C4-2B (cell line): Measurements from ENCODE around the gene GRIP1.

ENCODE experiments used
- H3K27ac ChIP-seq: fragments of 450-650 bp; 2 replicates; pipeline ENCODE4 v1.5.1; 2017
- ZFX ChIP-seq: fragments of 450-650 bp; IDR thresholded peaks from 2 replicates; pipeline ENCODE4 v1.6.1; 2017
- TF ChIP-seq, protein P1 (sequence below): fragments of 450-650 bp; conservative IDR thresholded peaks from 2 replicates; pipeline ENCODE4 v1.5.1; 2017; ENCODE audit warnings: mild to moderate bottlenecking

The GRIP1 gene

GRCh38 chr12:66496595-66496994 lies 182.3 kb downstream of the GRIP1 start:
- TF ChIP-seq, protein P1, sequence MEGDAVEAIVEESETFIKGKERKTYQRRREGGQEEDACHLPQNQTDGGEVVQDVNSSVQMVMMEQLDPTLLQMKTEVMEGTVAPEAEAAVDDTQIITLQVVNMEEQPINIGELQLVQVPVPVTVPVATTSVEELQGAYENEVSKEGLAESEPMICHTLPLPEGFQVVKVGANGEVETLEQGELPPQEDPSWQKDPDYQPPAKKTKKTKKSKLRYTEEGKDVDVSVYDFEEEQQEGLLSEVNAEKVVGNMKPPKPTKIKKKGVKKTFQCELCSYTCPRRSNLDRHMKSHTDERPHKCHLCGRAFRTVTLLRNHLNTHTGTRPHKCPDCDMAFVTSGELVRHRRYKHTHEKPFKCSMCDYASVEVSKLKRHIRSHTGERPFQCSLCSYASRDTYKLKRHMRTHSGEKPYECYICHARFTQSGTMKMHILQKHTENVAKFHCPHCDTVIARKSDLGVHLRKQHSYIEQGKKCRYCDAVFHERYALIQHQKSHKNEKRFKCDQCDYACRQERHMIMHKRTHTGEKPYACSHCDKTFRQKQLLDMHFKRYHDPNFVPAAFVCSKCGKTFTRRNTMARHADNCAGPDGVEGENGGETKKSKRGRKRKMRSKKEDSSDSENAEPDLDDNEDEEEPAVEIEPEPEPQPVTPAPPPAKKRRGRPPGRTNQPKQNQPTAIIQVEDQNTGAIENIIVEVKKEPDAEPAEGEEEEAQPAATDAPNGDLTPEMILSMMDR: no peak
- TF ChIP-seq ZFX: no peak
- H3K27ac ChIP-seq: no peak overlapping the region

DNA sequence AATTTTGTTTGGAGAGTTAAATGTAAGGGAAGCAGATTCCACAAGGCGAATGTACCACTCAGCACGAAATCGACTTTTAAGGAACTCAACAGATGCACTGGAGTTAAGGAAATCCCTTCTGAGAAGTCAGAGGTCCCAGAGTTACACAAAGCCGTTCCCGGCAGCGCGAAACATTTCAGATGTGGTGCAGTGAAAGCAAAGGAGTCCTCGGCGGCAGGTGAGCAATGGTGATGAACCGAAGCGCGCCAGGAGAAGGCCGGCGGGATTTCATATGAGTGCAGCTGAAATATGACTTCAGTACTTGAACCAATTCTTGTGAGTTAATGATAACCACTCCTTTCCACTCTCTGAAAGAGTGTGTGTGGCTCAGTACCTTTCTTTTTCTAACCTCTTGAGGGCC lies 183.2 kb downstream of the GRIP1 start:
- TF ChIP-seq, protein P1: no peak
- no peak for TF ChIP-seq ZFX
- H3K27ac ChIP-seq: no peak overlapping the region

GRCh38 chr12:66493819-66494218 lies 185.1 kb downstream of the GRIP1 start:
- no peak overlapping the region for H3K27ac ChIP-seq
- TF ChIP-seq, protein P1: no peak
- no peak for TF ChIP-seq ZFX

DNA sequence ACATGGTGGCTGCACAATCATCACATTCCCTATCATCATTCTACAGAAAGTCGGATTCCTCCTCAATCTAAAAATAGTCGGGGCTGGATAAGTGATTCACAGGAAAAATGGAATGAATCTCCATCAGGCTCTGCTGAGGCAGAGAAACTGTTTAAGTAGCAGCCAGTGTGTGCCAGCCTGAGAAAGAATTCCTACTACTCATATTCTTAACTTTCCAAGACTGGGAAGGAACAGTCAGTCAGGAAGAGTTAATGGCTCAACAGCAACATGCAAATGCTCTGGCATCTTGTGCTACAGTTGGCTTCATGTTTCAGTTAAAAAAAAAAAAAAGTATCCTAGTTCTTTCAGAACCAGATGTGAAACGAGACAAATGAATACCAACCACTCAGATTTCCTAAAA lies 187.0 kb downstream of the GRIP1 start:
- no peak for TF ChIP-seq ZFX
- TF ChIP-seq, protein P1: no peak
- no peak overlapping the region for H3K27ac ChIP-seq

DNA sequence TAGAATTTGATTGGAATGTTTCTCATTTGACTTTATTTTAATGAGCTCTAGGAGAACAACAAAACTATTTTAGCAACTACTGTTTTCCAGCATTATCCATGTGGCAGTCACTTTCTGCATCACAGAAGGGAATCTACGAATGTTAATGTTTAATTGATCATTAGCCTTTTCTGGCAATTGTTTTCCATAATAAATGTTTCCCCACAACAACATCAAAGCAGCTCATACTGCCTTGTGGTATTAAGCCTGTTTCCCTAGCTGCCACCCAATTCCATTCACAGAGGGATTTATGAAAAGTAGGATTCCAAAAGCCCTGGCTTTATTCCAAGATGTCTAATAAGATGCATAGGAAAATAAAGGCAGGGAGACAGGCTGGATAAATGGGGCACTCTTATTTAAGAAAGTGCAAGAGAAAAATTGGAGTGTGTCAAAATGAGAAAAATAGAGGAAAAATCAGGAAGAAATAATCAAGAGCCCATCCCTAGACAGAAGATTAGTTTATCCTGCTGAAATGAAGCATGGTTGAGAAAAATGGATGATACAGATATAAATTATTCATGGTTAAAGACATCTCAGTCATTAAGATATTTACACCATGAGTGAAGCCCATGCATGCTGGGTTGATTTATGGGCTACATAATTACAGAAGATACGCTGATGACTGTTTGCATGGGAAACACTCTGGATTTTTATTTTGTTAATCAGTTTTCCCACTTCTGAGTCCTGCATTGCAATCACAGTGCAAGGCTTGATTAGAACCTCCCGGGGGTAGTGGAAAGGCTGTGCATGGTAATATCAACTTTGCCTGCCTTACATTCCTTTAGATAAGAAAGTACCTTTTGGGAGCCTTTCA lies 196.3 kb downstream of the GRIP1 start:
- no peak overlapping the region for H3K27ac ChIP-seq
- no peak for TF ChIP-seq ZFX
- TF ChIP-seq, protein P1: no peak

- no peak for TF ChIP-seq ZFX
- TF ChIP-seq, protein P1: no peak
- no peak overlapping the region for H3K27ac ChIP-seq
These were observed 210.9 kb downstream of the GRIP1 start for GRCh38 chr12:66467932-66468331.

- no peak for TF ChIP-seq ZFX
- TF ChIP-seq, protein P1: no peak
- H3K27ac ChIP-seq: no peak overlapping the region
These were observed 217.5 kb downstream of the GRIP1 start for GRCh38 chr12:66461331-66461730.
